GM19238 (cell line): ENCODE results near the gene INTS6.
A peak's percentile ranks its signal among the peaks of the same experiment; 100 is the strongest.

Experiments used
- DNase-seq: peaks from one replicate; pipeline ENCODE4 v3.0.0; 2011; ENCODE audit warnings: low spot score; ENCODE audit not compliant: insufficient read length

Gene INTS6

GRCh38 chr13:51452361-51453206 lies at the start of gene INTS6:
TSS of gene INTS6 (minus strand) at chr13:51453036. CDS start at chr13:51452525, 511 bp downstream.
- DNase-seq: peak; percentile 91

GRCh38 chr13:51502153-51502651 lies 49.4 kb upstream of the INTS6 start:
- peak; percentile 31 for DNase-seq

- no peak for DNase-seq
These were observed 48.8 kb upstream of the INTS6 start for GRCh38 chr13:51501592-51502152.

GRCh38 chr13:51501096-51501495 lies 48.3 kb upstream of the INTS6 start:
- no peak for DNase-seq

- no peak for DNase-seq
These were observed 47.9 kb upstream of the INTS6 start for GRCh38 chr13:51500687-51501086.

GRCh38 chr13:51499841-51500240 lies 47.0 kb upstream of the INTS6 start:
- DNase-seq: no peak

- no peak for DNase-seq
These were observed 42.5 kb upstream of the INTS6 start for GRCh38 chr13:51495316-51495715.

GRCh38 chr13:51494156-51494555 lies 41.3 kb upstream of the INTS6 start:
- DNase-seq: no peak

- DNase-seq: no peak
These were observed 35.4 kb upstream of the INTS6 start for GRCh38 chr13:51488212-51488611.

GRCh38 chr13:51481656-51482055 lies 28.8 kb upstream of the INTS6 start:
- DNase-seq: no peak

GRCh38 chr13:51479199-51479523 lies 26.3 kb upstream of the INTS6 start:
- DNase-seq: no peak

GRCh38 chr13:51478418-51479198 lies 25.8 kb upstream of the INTS6 start:
- no peak for DNase-seq

- no peak for DNase-seq
These were observed 25.0 kb upstream of the INTS6 start for GRCh38 chr13:51477653-51478324.

GRCh38 chr13:51477149-51477548 lies 24.3 kb upstream of the INTS6 start:
- DNase-seq: no peak

GRCh38 chr13:51475727-51476501 lies 23.1 kb upstream of the INTS6 start:
- DNase-seq: no peak

- no peak for DNase-seq
These were observed 17.0 kb upstream of the INTS6 start for GRCh38 chr13:51469790-51470189.

- DNase-seq: no peak
These were observed 14.9 kb upstream of the INTS6 start for GRCh38 chr13:51467730-51468129.

GRCh38 chr13:51465124-51465523 lies 12.3 kb upstream of the INTS6 start:
- no peak for DNase-seq

- DNase-seq: no peak
These were observed 4.4 kb upstream of the INTS6 start for GRCh38 chr13:51457086-51457815.

GRCh38 chr13:51456510-51456909 lies 3.7 kb upstream of the INTS6 start:
- DNase-seq: no peak
